Activated naive CD8-positive, alpha-beta T cell treated with anti-CD3 and anti-CD28 coated beads, Interleukin-2, amount 50 U/mL, for 24 hours (primary cell): ENCODE data around the gene ZNF451.
"Not testable (repeated sequence)": the region's sequence is repeated elsewhere in the genome, so short reads cannot be mapped to it uniquely, and the experiment has no call there.

Experiments used
- ATAC-seq: fragments of 150-1000 bp; cut with Tn5 transposase; one replicate; pipeline ENCODE4 v1.10.0; 2021
- DNase-seq: peaks from one replicate; pipeline ENCODE4 v3.0.0; 2021
- H3K27ac Mint-ChIP-seq: one replicate; pipeline ENCODE4 v1.8.0; 2021; ENCODE audit warnings: mild to moderate bottlenecking, mixed read lengths
- H3K27me3 Mint-ChIP-seq: one replicate; pipeline ENCODE4 v1.8.0; 2021; ENCODE audit warnings: mixed read lengths
- H3K36me3 Mint-ChIP-seq: one replicate; pipeline ENCODE4 v1.8.0; 2021; ENCODE audit warnings: low read depth, mixed read lengths
- H3K4me1 Mint-ChIP-seq: one replicate; pipeline ENCODE4 v1.8.0; 2021; ENCODE audit warnings: mixed read lengths
- H3K4me3 Mint-ChIP-seq: one replicate; pipeline ENCODE4 v1.8.0; 2021; ENCODE audit warnings: mild to moderate bottlenecking, moderate library complexity, mixed read lengths
- H3K9me3 Mint-ChIP-seq: one replicate; pipeline ENCODE4 v1.8.0; 2021; ENCODE audit warnings: mixed read lengths

Gene ZNF451

GRCh38 chr6:57089687-57090457 lies at the start of gene ZNF451:
TSS of gene ZNF451 (plus strand) at chr6:57090188. CDS start at chr6:57090254, 66 bp downstream.
- Mint-ChIP-seq H3K4me3 (peak within 1 kb of the TSS; percentile 84), H3K27me3 (no peaks in the 10 kb centered on the region), H3K4me1 (peaks cover 33% of the 10 kb centered on the region), H3K9me3 (no peaks in the 10 kb centered on the region), H3K36me3 (peaks cover 18% of the 10 kb centered on the region), H3K27ac (peak within 1 kb of the TSS; percentile 89)
- peak; percentile 96 for ATAC-seq
- peak; percentile 97 for DNase-seq

GRCh38 chr6:57044061-57044460 lies 45.9 kb upstream of the ZNF451 start:
- not testable (repeated sequence) for H3K9me3 Mint-ChIP-seq, ATAC-seq, H3K27ac Mint-ChIP-seq, H3K4me3 Mint-ChIP-seq, DNase-seq
- Mint-ChIP-seq H3K36me3 (peaks cover 10% of the 10 kb centered on the region), H3K4me1 (peaks cover 19% of the 10 kb centered on the region), H3K27me3 (peaks cover 34% of the 10 kb centered on the region)

- Mint-ChIP-seq H3K36me3 (peaks cover 15% of the 10 kb centered on the region), H3K27me3 (peaks cover 34% of the 10 kb centered on the region), H3K4me1 (peaks cover 23% of the 10 kb centered on the region), H3K27ac (no peak overlapping the region), H3K4me3 (no peak overlapping the region), H3K9me3 (no peaks in the 10 kb centered on the region)
- DNase-seq (no peak), ATAC-seq (no peak)
Observed at GRCh38 chr6:57044568-57044967, 45.4 kb upstream of the ZNF451 start.

- not testable (repeated sequence) for H3K9me3 Mint-ChIP-seq
- Mint-ChIP-seq H3K27ac (peak within 1 kb of the TSS; percentile 88), H3K36me3 (peaks cover 31% of the 10 kb centered on the region), H3K4me3 (peak within 1 kb of the TSS; percentile 86), H3K4me1 (peaks cover 25% of the 10 kb centered on the region), H3K27me3 (peaks cover 26% of the 10 kb centered on the region)
- ATAC-seq (peak; percentile 96), DNase-seq (peak; percentile 84)
Observed at GRCh38 chr6:57046332-57047256, 43.4 kb upstream of the ZNF451 start, which contains the start of gene KIAA1586. TSS of gene KIAA1586 (plus strand) at chr6:57046693. CDS start at chr6:57046756, 63 bp downstream.

DNA sequence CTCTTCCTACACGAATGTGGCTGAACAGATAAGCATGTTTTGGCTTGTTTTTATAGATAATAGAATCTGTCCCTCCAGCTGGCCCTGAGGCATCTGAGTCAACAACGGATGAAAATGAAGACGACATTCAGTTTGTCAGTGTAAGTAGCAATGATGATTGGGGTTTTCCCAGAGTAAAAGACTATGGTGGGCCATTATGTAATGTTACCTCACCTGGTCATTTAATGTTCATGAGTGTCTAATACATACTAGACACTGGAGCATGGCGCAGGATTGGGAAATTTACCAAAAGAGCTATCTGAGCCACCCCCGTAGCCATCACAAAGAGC lies 42.8 kb upstream of the ZNF451 start:
- not testable (repeated sequence) for H3K27ac Mint-ChIP-seq, DNase-seq, H3K4me3 Mint-ChIP-seq, H3K9me3 Mint-ChIP-seq
- peaks cover 33% of the 10 kb centered on the region for H3K36me3 Mint-ChIP-seq
- H3K27me3 Mint-ChIP-seq = peaks cover 23% of the 10 kb centered on the region
- peak; percentile 18 for ATAC-seq
- peaks cover 25% of the 10 kb centered on the region for H3K4me1 Mint-ChIP-seq

DNA sequence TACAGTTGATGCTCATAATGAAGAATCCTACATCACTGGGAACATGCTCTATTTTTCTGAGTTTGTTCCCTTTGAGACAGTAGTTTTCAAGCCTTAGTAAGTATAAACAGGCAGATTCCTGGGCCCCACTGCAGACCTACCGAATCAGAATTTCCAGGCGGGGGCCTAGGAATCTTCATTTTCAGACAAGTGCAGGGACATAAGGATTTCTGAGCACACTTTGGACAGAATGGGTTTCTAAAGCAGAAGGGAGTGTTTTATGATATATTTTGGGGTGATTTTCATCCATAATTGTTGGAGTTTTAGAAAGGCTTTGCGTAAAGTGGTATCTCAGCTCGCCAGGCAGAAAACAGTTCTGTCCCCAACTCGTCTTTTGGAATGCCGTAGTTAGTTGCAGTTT lies 42.1 kb upstream of the ZNF451 start:
- H3K27ac Mint-ChIP-seq, H3K9me3 Mint-ChIP-seq, DNase-seq, ATAC-seq: not testable (repeated sequence)
- peaks cover 36% of the 10 kb centered on the region for H3K36me3 Mint-ChIP-seq
- peaks cover 25% of the 10 kb centered on the region for H3K4me1 Mint-ChIP-seq
- peak overlapping the region; percentile 67 for H3K4me3 Mint-ChIP-seq
- peaks cover 23% of the 10 kb centered on the region for H3K27me3 Mint-ChIP-seq

GRCh38 chr6:57048577-57048976 lies 41.4 kb upstream of the ZNF451 start:
- peaks cover 20% of the 10 kb centered on the region for H3K27me3 Mint-ChIP-seq
- peaks cover 42% of the 10 kb centered on the region for H3K36me3 Mint-ChIP-seq
- no peak overlapping the region for H3K27ac Mint-ChIP-seq
- DNase-seq (no peak), ATAC-seq (no peak)
- H3K9me3 Mint-ChIP-seq = no peaks in the 10 kb centered on the region
- peak overlapping the region; percentile 67 for H3K4me3 Mint-ChIP-seq
- peaks cover 25% of the 10 kb centered on the region for H3K4me1 Mint-ChIP-seq

- Mint-ChIP-seq H3K4me1 (peaks cover 3% of the 10 kb centered on the region), H3K27me3 (no peaks in the 10 kb centered on the region), H3K36me3 (peaks cover 24% of the 10 kb centered on the region), H3K9me3 (no peaks in the 10 kb centered on the region), H3K4me3 (no peak overlapping the region), H3K27ac (no peak overlapping the region)
- DNase-seq (no peak), ATAC-seq (no peak)
Observed at GRCh38 chr6:57063847-57064246, 26.1 kb upstream of the ZNF451 start.

GRCh38 chr6:57064809-57065208 lies 25.2 kb upstream of the ZNF451 start:
- Mint-ChIP-seq H3K9me3 (no peaks in the 10 kb centered on the region), H3K4me3 (no peak overlapping the region), H3K27ac (no peak overlapping the region), H3K27me3 (no peaks in the 10 kb centered on the region), H3K36me3 (peaks cover 20% of the 10 kb centered on the region), H3K4me1 (peaks cover 3% of the 10 kb centered on the region)
- DNase-seq (no peak), ATAC-seq (no peak)

DNA sequence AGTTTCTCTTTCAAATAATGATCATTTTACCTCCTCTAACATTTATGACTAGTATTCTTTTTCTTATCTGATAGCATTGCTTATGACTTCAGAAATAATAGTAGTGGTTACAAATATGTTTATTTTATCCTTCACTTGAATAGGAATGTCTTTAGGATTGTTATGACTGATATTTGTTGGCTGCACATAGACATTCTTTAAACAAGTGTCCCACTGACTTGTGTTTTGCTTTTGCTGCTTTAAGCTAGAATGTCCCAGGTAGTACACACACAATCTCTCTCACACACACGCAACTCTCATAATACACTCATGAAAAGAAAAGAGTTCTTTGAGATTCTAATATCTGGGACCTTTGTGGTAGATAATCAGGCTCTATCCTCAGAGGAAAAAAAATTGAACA lies 21.9 kb upstream of the ZNF451 start:
- ATAC-seq = no peak
- H3K27ac Mint-ChIP-seq = no peak overlapping the region

DNA sequence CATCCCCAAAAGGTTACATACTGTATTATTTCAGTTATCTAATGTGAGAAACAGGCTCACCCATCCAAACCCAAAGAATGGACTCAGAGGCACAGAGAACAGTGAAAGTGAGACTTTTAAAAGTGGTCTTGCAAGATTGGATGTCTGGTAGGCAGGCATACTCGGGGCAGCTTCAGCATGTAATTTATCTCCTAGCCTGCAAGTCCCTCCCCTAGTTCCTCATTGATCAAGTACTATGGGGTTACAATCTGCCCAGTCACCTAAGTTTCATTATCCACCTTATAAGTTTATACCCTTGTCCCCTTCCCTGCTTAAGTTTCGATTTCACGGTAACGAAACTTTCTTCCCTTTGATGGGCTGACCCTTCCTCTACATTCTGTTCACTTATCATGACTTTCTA lies 20.8 kb upstream of the ZNF451 start:
- H3K9me3 Mint-ChIP-seq = no peaks in the 10 kb centered on the region
- no peak overlapping the region for H3K27ac Mint-ChIP-seq
- no peak for DNase-seq
- peaks cover 8% of the 10 kb centered on the region for H3K36me3 Mint-ChIP-seq
- H3K27me3 Mint-ChIP-seq = no peaks in the 10 kb centered on the region
- peaks cover 3% of the 10 kb centered on the region for H3K4me1 Mint-ChIP-seq
- no peak overlapping the region for H3K4me3 Mint-ChIP-seq
- ATAC-seq = no peak

More for the DNA sequence above, 21.9 kb upstream of the ZNF451 start:
- Mint-ChIP-seq H3K4me3 (no peak overlapping the region), H3K27me3 (no peaks in the 10 kb centered on the region), H3K9me3 (no peaks in the 10 kb centered on the region), H3K4me1 (peaks cover 3% of the 10 kb centered on the region), H3K36me3 (peaks cover 7% of the 10 kb centered on the region)
- DNase-seq = no peak

GRCh38 chr6:57069920-57070331 lies 20.1 kb upstream of the ZNF451 start:
- ATAC-seq (no peak), DNase-seq (no peak)
- Mint-ChIP-seq H3K4me1 (peaks cover 1% of the 10 kb centered on the region), H3K27me3 (no peaks in the 10 kb centered on the region), H3K36me3 (peaks cover 6% of the 10 kb centered on the region), H3K4me3 (no peak overlapping the region), H3K9me3 (no peaks in the 10 kb centered on the region), H3K27ac (no peak overlapping the region)

DNA sequence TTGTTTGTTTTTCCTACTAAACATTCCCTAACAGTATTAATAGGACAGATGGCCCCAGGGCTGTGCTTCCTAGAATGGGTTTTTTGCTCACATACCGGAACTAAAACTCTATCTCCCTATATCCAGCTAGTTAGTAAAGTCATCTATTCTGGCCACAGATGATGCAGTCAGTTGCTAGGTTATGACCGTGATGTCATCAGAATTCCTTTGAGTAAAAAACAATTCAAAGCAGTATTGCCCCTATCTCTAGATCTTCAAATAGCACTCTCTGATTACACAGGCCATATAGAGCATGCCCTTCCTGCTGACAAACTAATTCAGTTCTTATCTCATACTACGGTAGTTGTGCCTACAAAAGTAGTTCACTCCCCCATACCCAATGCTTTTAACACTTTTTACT lies 17.9 kb upstream of the ZNF451 start:
- no peaks in the 10 kb centered on the region for H3K4me1 Mint-ChIP-seq
- no peak for ATAC-seq

GRCh38 chr6:57074383-57074782 lies 15.6 kb upstream of the ZNF451 start:
- Mint-ChIP-seq H3K27ac (no peak overlapping the region), H3K36me3 (peaks cover 3% of the 10 kb centered on the region), H3K4me3 (no peak overlapping the region), H3K4me1 (no peaks in the 10 kb centered on the region), H3K9me3 (no peaks in the 10 kb centered on the region), H3K27me3 (no peaks in the 10 kb centered on the region)
- no peak for DNase-seq
- no peak for ATAC-seq

More for the DNA sequence above, 17.9 kb upstream of the ZNF451 start:
- no peak overlapping the region for H3K4me3 Mint-ChIP-seq
- H3K36me3 Mint-ChIP-seq = peaks cover 5% of the 10 kb centered on the region
- no peaks in the 10 kb centered on the region for H3K27me3 Mint-ChIP-seq
- H3K9me3 Mint-ChIP-seq = no peaks in the 10 kb centered on the region
- DNase-seq = no peak
- no peak overlapping the region for H3K27ac Mint-ChIP-seq

DNA sequence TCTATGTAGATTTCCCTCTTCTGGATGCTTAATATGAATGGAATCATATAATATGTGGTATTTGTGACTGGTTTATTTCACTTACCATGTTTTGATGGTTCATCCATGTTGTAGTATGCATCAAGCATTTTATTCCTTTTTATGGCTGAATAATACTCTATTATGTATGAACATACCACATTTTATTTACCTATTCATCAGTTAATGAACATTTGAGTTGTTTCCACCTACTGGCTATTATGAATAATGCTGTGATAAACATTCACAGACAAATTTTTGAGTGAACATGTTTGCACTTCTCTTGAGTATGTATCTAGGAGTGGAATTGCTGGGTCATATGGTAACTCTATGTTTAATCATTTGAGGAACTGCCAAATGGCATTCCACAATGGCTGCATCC lies 14.9 kb upstream of the ZNF451 start:
- ATAC-seq (no peak), DNase-seq (no peak)
- no peaks in the 10 kb centered on the region for H3K27me3 Mint-ChIP-seq
- H3K9me3 Mint-ChIP-seq = no peaks in the 10 kb centered on the region
- peaks cover 5% of the 10 kb centered on the region for H3K36me3 Mint-ChIP-seq
- no peak overlapping the region for H3K27ac Mint-ChIP-seq
- no peak overlapping the region for H3K4me3 Mint-ChIP-seq
- no peaks in the 10 kb centered on the region for H3K4me1 Mint-ChIP-seq
